Progenitor cell of endocrine pancreas (in vitro differentiated cells): Measurements from ENCODE around the gene MRPS7. TPM values are rescaled to one million over a fixed set of nuclear protein-coding genes. Genes with fewer than 3 reads are reported as not detected.

Source experiments
- DNase-seq: peaks from one replicate; pipeline ENCODE4 v3.0.0; 2021; ENCODE audit warnings: low spot score; ENCODE audit not compliant: unreplicated experiment
- H3K27ac Mint-ChIP-seq: 2 replicates; pipeline ENCODE4 v1.8.0; 2021; ENCODE audit warnings: mild to moderate bottlenecking, moderate library complexity, mixed read lengths
- H3K27me3 Mint-ChIP-seq: 2 replicates; pipeline ENCODE4 v1.8.0; 2021; ENCODE audit warnings: mixed read lengths
- H3K36me3 Mint-ChIP-seq: 2 replicates; pipeline ENCODE4 v1.8.0; 2022; ENCODE audit warnings: mixed read lengths; ENCODE audit not compliant: insufficient read depth
- H3K4me1 Mint-ChIP-seq: 2 replicates; pipeline ENCODE4 v1.8.0; 2021; ENCODE audit warnings: low read depth, mixed read lengths
- H3K4me3 Mint-ChIP-seq: 2 replicates; pipeline ENCODE4 v1.8.0; 2021; ENCODE audit warnings: low read depth, mild to moderate bottlenecking, moderate library complexity, mixed read lengths
- H3K9me3 Mint-ChIP-seq: 2 replicates; pipeline ENCODE4 v1.8.0; 2021; ENCODE audit warnings: low read depth, mixed read lengths
- CTCF ChIP-seq: fragments of 200-600 bp; sonication (generic); IDR thresholded peaks from one replicate; pipeline ENCODE4 v1.5.0; 2021; ENCODE audit warnings: antibody characterized with exemption, mild to moderate bottlenecking; ENCODE audit not compliant: unreplicated experiment
- total RNA-seq: library from RNA; stranded (reverse); gene quantifications from 2 replicates; pipeline ENCODE4 v1.2.1, GENCODE V29; 2021

The MRPS7 gene
- total RNA-seq, 1 donor from 2014 or later = 59.2 TPM

- peaks cover 15% of the 10 kb centered on the region for H3K36me3 Mint-ChIP-seq
- H3K27me3 Mint-ChIP-seq = no peaks in the 10 kb centered on the region
- H3K4me1 Mint-ChIP-seq = no peaks in the 10 kb centered on the region
- no peaks in the 10 kb centered on the region for H3K9me3 Mint-ChIP-seq
- TF ChIP-seq CTCF = no peak
- DNase-seq = no peak
- H3K27ac Mint-ChIP-seq = no peak overlapping the region
- no peak overlapping the region for H3K4me3 Mint-ChIP-seq
Observed at GRCh38 chr17:75237100-75238014, 24.3 kb upstream of the MRPS7 start.

DNA sequence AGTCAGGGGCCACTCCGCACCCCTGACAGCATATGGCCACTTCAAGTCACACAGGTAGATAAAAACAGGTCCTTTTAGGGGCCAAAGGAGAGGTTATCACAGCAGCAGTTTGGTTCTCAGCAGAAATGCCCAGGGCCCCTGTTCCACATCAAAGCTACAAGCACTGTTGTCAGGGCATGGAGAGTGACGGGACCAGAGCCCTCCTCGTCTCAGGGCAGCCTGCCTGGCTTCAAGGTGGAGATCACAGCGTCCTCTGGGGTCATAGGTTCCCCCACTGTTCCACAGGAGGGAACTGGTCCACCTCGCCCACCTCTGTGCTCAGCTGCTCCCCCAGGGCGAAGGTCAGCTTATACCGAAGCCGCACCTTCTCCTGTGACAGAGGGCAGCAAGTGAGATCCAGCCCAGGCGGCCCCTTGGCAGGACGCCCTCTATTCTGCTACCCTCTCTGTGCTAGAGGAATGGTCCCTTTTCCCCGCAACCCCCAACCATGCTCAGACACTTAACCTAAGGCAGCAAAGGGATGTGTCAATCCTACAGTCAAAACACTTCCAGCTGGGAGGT, 23.6 kb upstream of the MRPS7 start:
- no peaks in the 10 kb centered on the region for H3K9me3 Mint-ChIP-seq
- no peak for DNase-seq
- H3K36me3 Mint-ChIP-seq = peaks cover 13% of the 10 kb centered on the region
- no peaks in the 10 kb centered on the region for H3K4me1 Mint-ChIP-seq
- no peaks in the 10 kb centered on the region for H3K27me3 Mint-ChIP-seq
- H3K27ac Mint-ChIP-seq = no peak overlapping the region
- no peak overlapping the region for H3K4me3 Mint-ChIP-seq
- no peak for TF ChIP-seq CTCF

DNA sequence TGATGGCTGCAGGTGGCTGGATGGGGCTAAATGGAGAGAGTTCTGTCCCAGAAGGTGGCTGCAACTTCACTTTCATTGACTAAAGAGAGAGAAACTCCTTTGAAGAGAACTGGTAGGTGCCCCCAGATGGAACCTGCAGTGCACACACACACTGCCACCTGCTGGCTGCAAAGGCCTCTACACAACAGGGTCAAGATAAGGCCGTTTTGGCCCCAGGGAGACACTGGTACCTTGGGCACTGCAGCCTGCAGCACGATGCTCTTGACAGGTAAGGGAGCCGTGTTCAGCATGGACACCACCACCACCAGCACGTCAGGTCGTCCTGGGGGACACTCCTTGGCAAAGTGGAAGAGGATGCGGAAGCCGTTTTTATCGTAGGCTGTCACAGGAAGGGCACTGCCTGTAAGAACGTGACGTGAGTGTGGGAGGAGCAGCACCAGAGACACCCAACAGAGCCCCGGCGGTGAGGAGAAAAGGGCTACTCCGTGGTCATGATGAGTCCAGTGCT, 22.9 kb upstream of the MRPS7 start:
- Mint-ChIP-seq H3K4me1 (no peaks in the 10 kb centered on the region), H3K4me3 (no peak overlapping the region), H3K27me3 (no peaks in the 10 kb centered on the region), H3K9me3 (no peaks in the 10 kb centered on the region), H3K36me3 (peaks cover 16% of the 10 kb centered on the region), H3K27ac (peak overlapping the region; percentile 33)
- DNase-seq = peak; percentile 34
- TF ChIP-seq CTCF = peak; percentile 85

- H3K27me3 Mint-ChIP-seq = no peaks in the 10 kb centered on the region
- no peaks in the 10 kb centered on the region for H3K9me3 Mint-ChIP-seq
- no peak for TF ChIP-seq CTCF
- H3K27ac Mint-ChIP-seq = no peak overlapping the region
- no peaks in the 10 kb centered on the region for H3K4me1 Mint-ChIP-seq
- H3K4me3 Mint-ChIP-seq = no peak overlapping the region
- no peak for DNase-seq
- H3K36me3 Mint-ChIP-seq = peaks cover 15% of the 10 kb centered on the region
Observed at GRCh38 chr17:75239214-75239613, 22.5 kb upstream of the MRPS7 start.

DNA sequence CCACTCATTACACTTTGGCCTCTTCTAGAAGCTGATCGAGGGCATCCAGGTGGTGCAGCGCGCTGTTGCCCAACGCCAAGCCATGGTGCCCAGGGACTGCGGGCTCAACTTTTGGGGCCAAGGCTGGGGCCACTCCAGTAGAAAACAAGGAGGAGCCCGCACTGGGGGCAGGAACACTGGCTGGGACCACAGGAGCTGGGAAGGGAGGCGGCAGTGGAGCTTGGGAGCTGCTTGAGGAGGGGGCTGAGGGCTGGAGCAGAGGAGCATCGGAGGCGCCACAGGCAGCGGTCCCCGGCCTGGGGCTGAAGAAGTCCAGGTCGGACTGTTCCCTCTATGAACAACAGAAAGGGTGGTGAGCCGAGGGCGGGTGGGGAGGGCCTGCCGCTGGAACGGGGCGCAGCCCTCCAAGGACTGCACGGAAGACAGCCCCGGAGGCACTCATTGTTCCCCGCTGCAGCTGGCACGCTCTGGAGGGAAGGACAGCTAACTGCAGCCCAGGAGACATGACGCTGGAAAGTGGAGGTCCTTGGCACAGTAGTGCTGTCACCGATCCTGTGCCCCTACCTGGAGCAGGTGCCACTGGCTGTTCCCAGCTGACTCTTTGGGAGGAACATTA, 21.8 kb upstream of the MRPS7 start:
- DNase-seq = no peak
- H3K4me3 Mint-ChIP-seq = no peak overlapping the region
- no peak overlapping the region for H3K27ac Mint-ChIP-seq
- no peaks in the 10 kb centered on the region for H3K9me3 Mint-ChIP-seq
- TF ChIP-seq CTCF = no peak
- H3K4me1 Mint-ChIP-seq = no peaks in the 10 kb centered on the region
- H3K27me3 Mint-ChIP-seq = no peaks in the 10 kb centered on the region
- peaks cover 15% of the 10 kb centered on the region for H3K36me3 Mint-ChIP-seq
